ENCODE measurements around the gene POU3F3.

GRCh38 chr2:104890685-104891069 is 36.8 kb downstream of the POU3F3 start:
- TF ChIP-seq POLR2A (IDR thresholded peaks at IDR 0.05) (no peak), CTCF (IDR thresholded peaks at IDR 0.05) (no peak), POLR2AphosphoS5 (IDR thresholded peaks at IDR 0.05) (no peak)
